GM21825 (cell line): Measurements from ENCODE around the gene TAF11L9.
"Not testable (repeated sequence)": the region's sequence is repeated elsewhere in the genome, so short reads cannot be mapped to it uniquely, and the experiment has no call there.

Source experiments
- ATAC-seq: cut with Tn5 transposase; IDR thresholded peaks from one replicate; pipeline ENCODE4 v1.9.1; 2021; ENCODE audit warnings: mild to moderate bottlenecking, moderate library complexity; ENCODE audit not compliant: unreplicated experiment

TAF11L9 gene

GRCh38 chr5:17594255-17594654, at the start of gene TAF11L9:
Gene TAF11L9, minus strand, starts transcription at chr5:17594394.
- not testable (repeated sequence) for ATAC-seq

DNA sequence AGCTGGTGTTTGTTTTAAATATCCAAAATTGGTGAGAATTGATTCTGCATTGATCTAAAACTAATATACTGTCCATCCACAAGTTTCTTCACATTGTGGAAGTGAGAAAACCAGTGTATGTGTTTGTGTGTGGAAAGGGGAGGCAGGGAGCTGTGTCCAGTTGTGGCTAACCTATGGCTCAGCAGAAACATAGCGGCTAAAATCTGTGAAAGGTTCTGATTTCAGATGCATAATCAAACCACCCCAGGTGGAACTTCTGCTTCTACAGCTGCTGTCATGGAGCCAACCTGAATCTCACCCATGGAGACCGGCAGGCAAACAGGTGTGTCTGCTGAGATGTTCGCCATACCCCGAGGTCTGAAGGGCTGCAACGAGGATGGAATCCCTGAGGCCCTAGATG, 40.0 kb upstream of the TAF11L9 start, which contains the start of gene TAF11L14:
TAF11L14 (plus strand) TSS at position 301 of the 400 bp plus-strand sequence.
- ATAC-seq, result no peak

GRCh38 chr5:17631788-17632187, 37.6 kb upstream of the TAF11L9 start, which contains the start of gene TAF11L13:
Gene TAF11L13, plus strand, starts transcription at chr5:17632088.
- not testable (repeated sequence) for ATAC-seq

- no peak for ATAC-seq
Observed at GRCh38 chr5:17625686-17626085, 31.5 kb upstream of the TAF11L9 start.

GRCh38 chr5:17620627-17621026, 26.4 kb upstream of the TAF11L9 start:
- no peak for ATAC-seq

DNA sequence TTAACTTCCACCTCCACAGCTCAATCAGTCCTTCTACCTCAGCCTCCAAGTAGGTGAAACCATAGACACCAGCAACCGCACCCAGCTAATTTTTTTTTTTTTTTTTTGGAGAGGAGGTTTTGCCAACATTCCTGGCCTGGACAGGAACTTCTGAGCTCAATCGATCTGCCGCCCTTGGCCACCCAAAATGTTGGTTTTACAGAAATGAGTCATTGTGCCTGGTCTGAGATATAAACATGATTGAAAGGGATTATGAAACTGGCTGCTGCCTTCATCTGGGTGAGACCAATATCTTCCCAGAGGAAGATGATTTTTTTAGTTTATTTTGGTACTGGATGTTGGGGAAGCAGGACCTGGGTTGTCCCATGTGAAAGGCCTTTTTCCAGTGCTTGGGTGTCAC, 25.2 kb upstream of the TAF11L9 start:
- ATAC-seq, result no peak

GRCh38 chr5:17614872-17615605, 20.8 kb upstream of the TAF11L9 start:
- no peak for ATAC-seq

- not testable (repeated sequence) for ATAC-seq
Observed at GRCh38 chr5:17610092-17610491, 15.9 kb upstream of the TAF11L9 start, which contains the start of gene TAF11L12. Gene TAF11L12, plus strand, starts transcription at chr5:17610392.

GRCh38 chr5:17607461-17607860, 13.3 kb upstream of the TAF11L9 start:
- ATAC-seq, result not testable (repeated sequence)

DNA sequence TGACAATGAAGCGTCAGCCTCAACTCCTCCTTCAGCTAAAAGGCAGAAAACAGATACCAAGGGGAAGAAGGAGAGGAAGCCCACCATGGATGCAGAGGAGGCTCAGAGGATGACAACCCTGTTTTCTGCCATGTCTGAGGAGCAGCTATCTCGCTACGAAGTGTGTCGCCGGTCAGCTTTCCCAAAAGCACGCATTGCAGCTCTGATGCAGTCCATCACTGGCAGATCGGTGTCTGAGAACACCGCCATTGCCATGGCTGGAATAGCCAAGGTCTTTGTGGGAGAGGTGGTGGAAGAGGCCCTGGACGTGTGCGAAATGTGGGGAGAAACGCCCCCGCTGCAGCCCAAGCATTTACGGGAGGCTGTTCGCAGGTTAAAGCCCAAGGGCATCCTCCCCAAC, 10.8 kb upstream of the TAF11L9 start:
- no peak for ATAC-seq

DNA sequence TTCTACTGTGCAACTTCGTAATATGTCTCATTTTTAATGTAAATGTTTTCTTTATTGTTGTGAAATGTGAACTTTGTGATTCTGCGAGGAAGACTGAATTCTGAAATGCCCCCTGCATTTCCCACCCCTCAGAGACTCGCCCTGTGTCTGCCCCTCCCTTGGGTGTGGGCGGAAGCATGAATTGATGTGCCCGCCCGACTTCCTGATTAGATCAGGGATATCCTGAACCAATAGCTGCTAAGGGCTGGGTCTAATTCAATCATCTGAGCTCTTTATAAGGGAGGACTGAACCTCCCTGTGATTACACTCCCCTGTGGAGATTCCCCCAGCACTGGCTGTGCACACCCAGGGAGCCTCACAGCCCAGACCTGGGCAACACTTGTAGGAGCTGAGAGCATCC, 9.7 kb upstream of the TAF11L9 start, which contains the start of gene TAF11L11:
TAF11L11 (plus strand) TSS at position 304 of the 400 bp plus-strand sequence.
- not testable (repeated sequence) for ATAC-seq

DNA sequence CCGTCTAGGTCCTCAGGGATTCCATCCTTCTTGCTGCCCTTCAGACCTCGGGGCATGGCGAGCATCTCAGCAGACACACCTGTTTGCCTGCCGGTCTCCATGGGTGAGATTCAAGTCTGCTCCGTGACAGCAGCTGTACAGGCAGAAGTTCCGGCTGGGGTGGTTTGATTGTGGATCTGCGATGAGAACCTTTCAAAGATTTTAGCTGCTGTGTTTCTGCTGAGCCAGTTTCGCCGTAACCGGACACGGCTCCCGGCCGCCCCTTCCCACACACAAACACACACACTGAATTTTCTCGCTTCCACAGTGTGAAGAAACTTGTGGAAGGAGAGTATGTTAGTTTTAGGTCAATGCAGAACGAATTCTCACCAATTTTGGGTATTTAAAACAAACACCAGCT, 3.5 kb upstream of the TAF11L9 start, which contains the start of gene TAF11L10:
TAF11L10 (minus strand) TSS at position 101 of the 400 bp plus-strand sequence.
- ATAC-seq, result not testable (repeated sequence)

GRCh38 chr5:17590860-17591259, 3.3 kb downstream of the TAF11L9 start, which contains the start of gene TAF11L8:
Gene TAF11L8, minus strand, starts transcription at chr5:17590960.
- ATAC-seq, result not testable (repeated sequence)

- ATAC-seq, result not testable (repeated sequence)
Observed at GRCh38 chr5:17585658-17586057, 8.5 kb downstream of the TAF11L9 start, which contains the start of gene TAF11L7. Gene TAF11L7, minus strand, starts transcription at chr5:17585758.
